NCI-H460 (cell line): ENCODE data around the gene CLDN10. TPM values are rescaled to one million over a fixed set of nuclear protein-coding genes. Genes with fewer than 3 reads are reported as not detected.

ENCODE experiments used
- total RNA-seq: library from RNA; depleted of rRNA; stranded (reverse); fragments of >200 nt; shearing (Covaris generic); gene quantifications from 2 replicates; pipeline ENCODE4 v1.2.3, GENCODE V29; 2014; rRNA removed

Gene CLDN10
- total RNA-seq, 1 experiment from 2014 or later, result not detected

Other genes starting within 250 kb of the CLDN10 start
- 0.87 and 1.3 TPM in 2 replicates for gene DZIP1, start 92.0 kb downstream of the CLDN10 start, total RNA-seq
- gene DNAJC3, start 124.4 kb downstream of the CLDN10 start, total RNA-seq, result 27.0 and 29.5 TPM in 2 replicates